HuH-7.5 (cell line): Measurements from ENCODE around the gene RASGEF1B.

Experiments used
- DNase-seq: peaks from one replicate; pipeline ENCODE4 v3.0.0; 2011; ENCODE audit warnings: low spot score

RASGEF1B gene

GRCh38 chr4:81471588-81472280, at the start of gene RASGEF1B:
Gene RASGEF1B, minus strand, starts transcription at chr4:81471907. Its CDS starts 12,399 bp downstream, at chr4:81459508.
- peak; percentile 64 for DNase-seq

DNA sequence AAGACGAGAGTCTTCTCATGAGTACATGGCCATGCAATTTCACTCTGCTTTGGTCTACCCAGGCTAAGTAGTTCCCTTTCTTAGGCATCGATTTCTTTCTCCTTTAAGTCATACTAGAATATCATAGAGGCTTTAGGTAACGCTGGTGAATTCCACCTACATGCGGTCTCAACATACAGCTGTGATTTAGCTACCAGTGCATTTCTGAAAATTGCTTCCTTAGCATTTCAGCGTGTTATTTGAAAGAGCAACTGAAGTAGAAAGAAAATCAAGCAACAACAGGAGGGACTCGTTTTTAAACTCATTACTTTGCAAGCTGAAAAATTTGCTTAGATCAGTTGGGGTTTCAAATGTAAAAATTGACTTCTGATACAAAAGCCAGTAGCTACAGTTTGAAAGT, 48.1 kb upstream of the RASGEF1B start:
- no peak for DNase-seq

GRCh38 chr4:81519427-81519773, 47.7 kb upstream of the RASGEF1B start:
- no peak for DNase-seq

DNA sequence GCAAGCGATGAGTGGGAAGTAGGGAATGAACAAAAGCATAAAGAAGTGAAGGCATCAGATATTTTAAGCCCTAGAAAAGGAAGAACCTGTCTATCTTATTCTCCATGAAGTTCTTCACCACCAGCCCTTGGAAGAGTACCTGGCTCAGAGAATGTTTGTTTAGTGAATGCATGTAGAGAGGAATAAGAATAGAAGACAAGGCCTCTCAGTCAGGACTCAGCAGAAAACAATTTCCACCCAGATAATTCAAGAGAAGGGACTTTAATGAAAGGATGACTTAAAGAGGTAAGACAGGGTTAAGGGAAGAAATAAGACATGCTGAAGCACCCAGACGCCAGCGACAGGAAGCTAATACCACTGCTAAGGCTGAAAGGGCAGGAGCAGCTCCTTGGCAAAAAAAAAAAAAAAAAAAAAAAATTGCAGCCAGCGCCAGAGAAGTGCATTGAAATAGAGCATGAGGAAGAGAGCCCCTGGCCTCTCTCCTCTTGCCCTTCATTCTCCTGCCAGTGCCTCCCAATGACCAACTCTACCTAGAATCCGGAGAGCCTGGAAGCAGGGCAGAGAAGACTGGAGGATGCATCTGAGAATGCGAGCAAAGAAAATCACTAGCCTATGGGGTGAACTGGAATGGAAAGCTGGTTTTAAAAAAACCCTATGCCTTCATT, 47.2 kb upstream of the RASGEF1B start:
- DNase-seq, result no peak

DNA sequence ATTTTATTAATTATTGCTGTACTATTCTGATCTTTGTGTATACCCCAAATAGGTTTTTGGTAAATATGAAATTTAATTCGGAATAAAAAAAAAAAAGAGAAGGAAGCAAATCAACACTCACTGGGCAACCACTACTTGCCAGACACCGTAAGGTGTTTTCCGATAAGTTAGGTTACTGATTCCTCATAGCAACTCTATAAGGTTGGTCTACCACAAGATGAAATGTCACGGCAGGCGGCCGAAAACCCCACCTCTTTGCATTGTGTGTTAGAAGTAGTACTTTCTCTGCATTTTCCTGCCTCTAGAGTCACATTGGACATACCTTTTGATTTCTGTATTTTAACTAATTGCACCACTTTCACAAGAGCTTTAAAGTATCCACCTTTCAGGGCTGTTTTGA, 44.5 kb upstream of the RASGEF1B start:
- DNase-seq, result no peak

DNA sequence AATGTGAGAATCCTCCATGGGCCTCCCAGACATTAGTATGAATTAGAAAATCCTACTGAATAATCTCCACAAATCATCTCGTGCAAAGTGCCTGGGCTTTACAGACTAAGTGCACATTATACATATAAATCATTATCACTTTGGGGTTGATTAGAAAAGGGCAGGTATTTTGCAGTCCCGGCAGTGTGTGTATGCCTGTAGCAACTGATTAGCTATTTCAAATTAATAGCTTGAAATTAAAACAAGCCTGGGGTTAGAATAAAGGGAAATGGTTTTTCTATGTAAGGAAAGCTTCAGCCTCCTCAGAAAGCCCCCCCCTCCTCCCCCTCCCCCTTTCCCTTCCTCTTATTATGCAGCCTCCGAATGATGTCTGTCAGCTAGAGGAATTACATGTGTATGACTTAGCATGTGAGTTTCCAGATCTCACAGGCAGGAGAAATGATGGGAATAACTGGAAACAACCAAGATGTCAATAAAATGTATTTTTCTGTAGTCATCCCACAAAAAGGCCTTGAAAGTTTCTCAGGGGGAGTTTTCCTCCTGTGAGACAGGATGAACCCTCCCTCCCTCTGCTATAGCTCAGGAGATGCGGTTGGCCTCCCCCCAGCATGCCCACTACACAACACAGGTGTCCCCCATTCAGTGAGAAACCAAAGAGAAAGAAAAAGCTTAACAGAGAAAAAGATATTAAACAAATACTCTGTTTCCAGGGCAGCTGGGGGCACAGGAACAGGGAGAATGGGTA, 41.2 kb upstream of the RASGEF1B start:
- DNase-seq, result no peak

- DNase-seq, result no peak
These were observed 40.5 kb upstream of the RASGEF1B start for GRCh38 chr4:81512001-81512756.

GRCh38 chr4:81510643-81511178, 39.0 kb upstream of the RASGEF1B start:
- no peak for DNase-seq

DNA sequence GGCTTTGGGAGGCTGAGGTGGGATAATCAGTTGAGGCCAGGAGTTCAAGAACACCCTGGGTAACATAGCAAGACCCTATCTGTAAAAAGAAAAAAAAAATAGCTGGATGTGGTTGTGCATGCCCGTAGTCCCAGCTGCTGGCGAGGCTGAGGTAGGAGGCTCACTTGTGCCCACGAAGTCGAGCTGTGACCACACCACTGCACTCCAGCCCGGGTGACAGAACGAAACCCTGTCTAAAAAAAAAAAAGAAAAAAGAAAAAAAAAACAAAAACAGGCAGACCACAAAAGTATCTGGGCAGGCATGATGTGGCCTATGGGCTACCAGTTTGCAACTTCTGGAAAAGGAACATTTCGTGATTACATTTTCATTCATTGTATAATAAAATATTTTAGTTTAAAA, 38.1 kb upstream of the RASGEF1B start:
- DNase-seq, result no peak

- no peak for DNase-seq
These were observed 37.5 kb upstream of the RASGEF1B start for GRCh38 chr4:81509191-81509590.

GRCh38 chr4:81508411-81509185, 36.9 kb upstream of the RASGEF1B start:
- no peak for DNase-seq

DNA sequence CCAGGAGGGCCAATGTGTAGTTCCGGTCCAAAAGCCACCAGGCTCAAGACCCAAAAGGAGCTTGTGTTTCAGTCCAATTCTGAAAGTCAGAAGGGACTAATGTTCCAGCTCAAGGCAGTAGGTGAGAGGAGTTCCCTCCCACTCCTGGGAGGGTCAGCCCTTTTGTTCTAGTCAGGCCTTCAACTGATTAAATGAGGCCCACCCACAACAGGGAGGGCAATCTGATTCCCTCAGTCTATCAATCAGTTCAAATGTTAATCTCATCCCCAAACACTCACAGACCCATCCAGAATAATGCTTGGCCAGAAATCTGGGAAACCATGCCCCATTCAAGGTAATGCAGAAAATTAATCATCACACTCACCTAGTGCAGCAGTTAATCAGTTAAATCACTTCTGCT, 35.8 kb upstream of the RASGEF1B start:
- DNase-seq, result no peak

DNA sequence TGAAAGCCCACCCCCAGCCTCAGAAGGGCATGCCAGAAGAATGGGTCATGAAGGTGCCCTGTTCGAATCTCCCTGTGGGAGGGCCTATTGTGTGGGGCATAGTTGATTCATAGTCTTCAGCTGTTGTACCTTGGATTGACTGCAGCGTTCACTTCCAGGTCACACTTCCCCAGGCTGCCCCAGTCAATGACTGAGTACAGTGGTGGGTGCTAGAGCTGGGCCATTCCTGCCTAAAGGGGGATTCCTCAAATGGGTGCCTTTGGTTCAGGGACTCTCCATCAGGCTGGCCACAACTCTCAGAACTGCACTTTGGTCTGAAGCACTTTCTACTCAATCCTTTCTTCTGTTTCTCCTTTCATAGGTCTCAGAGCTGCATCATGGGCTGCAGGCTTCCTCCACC, 35.0 kb upstream of the RASGEF1B start:
- DNase-seq, result no peak

DNA sequence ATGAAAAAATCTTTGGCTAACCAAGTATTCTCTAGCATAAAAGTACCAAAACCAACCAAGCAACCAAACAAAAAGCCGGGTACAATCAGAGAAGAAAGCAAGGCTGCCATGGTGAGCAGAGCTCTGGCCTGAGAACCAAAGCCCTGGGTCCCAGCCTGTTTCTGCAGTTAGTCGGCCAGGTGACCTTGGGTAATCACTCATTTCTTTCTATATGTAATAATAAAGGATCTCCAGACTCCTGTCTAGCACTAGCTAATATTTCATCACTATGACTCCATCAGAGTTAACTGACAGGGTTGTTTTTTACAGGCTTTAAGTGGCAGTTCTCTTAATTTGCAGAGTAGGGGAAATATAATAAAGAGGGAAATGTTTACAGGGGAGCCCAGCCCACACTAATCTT, 34.0 kb upstream of the RASGEF1B start:
- DNase-seq, result no peak

DNA sequence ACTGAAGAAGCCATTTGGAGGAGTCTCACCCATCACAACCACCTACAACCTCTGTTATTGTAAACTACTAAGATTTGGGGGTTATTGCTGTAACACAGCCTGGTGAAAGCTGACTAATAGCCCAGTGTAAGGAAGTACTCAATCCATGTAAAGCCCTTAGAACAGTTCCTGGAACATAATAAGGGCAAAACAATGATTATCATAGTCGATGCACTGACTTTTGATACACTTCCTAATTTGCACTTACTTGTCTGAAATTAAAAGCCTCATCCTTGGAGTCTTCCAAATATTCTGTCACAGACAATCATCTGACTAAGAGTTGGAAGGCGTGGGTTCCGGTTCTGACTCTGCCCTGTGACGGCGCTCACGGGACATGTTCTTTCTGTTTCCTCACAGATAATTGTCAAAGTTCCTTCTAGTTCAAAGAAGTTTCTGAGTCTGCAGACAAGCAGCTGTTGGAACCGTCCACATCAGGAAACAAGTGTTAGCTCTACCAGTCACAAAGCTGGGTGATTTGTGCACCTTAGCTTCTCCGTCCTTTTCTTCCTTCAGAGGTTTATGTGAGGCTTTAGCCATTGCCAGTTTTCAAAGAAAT, 33.4 kb upstream of the RASGEF1B start:
- no peak for DNase-seq

- DNase-seq, result no peak
These were observed 32.7 kb upstream of the RASGEF1B start for GRCh38 chr4:81504112-81505003.

DNA sequence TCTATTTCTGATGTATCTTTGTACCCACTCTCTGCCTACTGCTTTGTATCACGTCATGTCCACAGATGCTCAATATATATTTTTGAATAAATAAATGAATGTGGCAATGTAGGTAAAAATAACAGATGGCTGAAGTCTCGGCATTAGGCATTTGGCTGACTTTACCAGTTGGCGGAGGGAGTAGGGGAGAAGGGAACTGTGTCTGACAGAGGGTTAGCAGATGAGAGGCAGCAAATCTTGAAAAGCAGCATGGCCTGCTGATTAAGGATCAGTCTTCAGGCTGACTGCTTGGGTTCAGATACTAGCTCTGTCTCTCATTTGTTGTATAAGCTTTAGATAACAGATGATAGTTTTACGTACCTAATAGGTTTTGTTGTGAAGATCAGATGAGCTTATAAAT, 31.9 kb upstream of the RASGEF1B start:
- DNase-seq, result no peak

- DNase-seq, result no peak
These were observed 30.9 kb upstream of the RASGEF1B start for GRCh38 chr4:81502564-81502963.

DNA sequence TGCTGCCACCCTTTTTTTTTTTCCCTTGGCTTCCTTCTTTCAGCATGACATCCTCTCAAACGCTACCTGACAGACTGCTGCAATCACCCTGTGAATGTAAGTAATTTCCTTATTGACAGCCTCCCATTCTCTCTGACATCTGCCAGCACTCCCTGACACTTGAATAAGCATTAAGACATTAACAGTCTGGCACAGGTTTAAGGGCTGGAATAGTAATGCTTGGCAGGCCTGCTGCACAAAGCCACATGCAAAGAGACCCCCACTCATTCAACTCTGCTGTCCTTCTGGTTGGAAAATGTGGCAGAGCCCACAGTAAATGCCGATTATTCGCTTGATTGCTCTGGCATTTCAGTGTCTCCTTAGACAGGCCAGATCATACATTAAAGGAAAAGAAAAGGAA, 28.1 kb upstream of the RASGEF1B start:
- DNase-seq, result no peak

GRCh38 chr4:81498551-81499099, 26.9 kb upstream of the RASGEF1B start:
- no peak for DNase-seq
